ENCODE data around the gene MSI2.

MSI2 gene

DNA sequence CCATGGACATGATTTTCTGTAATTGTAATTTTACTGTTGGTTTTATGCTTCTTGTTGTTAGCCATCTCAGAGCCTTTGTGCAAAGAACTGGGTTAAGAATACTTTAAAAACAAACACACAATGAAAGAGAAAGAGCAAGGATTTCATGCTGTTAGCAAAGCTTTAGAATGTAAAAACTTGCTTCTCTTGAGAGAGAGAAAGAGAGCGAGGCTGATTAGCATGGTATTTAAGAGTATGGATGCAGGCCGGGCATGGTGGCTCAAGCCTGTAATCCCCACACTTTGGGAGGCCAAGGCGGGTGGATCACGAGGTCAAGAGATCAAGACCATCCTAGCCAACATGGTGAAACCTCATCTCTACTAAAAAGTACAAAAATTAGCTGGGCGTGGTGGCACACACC is 76.2 kb downstream of the MSI2 start:
- DNase-seq (ENCODE audit: insufficient read length, low spot score) (no peak), FAIRE-seq (no peak)
- TF ChIP-seq POLR2A (IDR thresholded peaks at IDR 0.05; ENCODE audit: low read depth, low read length), result no peak

GRCh38 chr17:57335195-57335792 is 79.0 kb downstream of the MSI2 start:
- no peak for TF ChIP-seq POLR2A (IDR thresholded peaks at IDR 0.05; ENCODE audit: low read depth, low read length)
- FAIRE-seq, result no peak
- no peak for DNase-seq (ENCODE audit: insufficient read length, low spot score)

DNA sequence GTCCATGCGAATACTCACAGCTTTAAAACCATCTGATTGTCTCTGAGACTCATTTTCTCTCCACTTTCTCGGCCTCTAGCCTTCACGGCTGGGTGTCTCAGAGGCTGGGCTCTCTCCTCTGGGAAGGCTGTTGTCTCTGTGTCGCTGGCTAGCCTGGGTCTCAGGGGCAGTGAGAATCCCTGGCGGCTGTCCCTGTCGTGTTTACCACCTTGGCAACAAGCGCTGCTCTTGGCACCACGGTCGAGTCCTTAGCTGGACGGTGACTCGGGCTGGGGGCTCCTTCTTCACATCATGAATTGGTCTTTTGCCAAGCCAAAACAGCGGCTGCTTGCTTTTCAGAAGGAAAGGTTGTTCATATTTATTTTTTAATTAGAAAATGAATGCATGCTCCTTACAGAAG is 81.1 kb downstream of the MSI2 start:
- DNase-seq (ENCODE audit: insufficient read length, low spot score) (no peak), FAIRE-seq (no peak)
- no peak for TF ChIP-seq POLR2A (IDR thresholded peaks at IDR 0.05; ENCODE audit: low read depth, low read length)

DNA sequence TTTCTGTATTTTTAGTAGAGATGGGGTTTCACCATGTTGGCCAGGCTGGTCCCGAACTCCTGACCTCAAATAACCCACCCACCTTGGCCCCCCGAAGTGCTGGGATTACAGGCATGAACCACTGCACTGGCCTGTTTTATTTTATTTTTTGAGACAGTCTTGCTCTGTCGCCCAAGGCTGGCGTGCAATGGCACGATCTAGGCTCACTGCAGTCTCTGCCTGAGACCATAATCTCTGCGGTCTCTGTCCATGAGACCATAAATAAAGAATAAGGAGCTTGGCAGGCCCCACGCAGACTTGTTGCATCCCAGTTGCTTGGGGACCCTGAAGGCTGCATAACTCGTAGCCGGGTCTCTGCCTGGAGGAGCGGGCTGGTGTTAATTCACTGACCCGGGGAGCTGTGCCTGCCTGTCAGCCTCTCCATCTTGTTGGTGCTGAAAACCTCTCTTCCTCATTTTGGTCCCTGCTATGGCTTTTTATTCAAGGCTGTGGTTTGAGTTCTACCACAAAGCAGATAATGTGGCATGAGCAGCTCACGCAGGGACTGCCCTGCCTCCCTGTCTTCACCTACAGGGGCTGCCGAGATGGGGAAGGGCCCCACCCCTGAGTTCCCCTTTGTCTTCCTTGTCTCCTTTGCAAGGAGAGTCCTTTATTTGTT is 82.1 kb downstream of the MSI2 start:
- FAIRE-seq, result no peak
- no peak for DNase-seq (ENCODE audit: insufficient read length, low spot score)
- no peak for TF ChIP-seq POLR2A (IDR thresholded peaks at IDR 0.05; ENCODE audit: low read depth, low read length)

DNA sequence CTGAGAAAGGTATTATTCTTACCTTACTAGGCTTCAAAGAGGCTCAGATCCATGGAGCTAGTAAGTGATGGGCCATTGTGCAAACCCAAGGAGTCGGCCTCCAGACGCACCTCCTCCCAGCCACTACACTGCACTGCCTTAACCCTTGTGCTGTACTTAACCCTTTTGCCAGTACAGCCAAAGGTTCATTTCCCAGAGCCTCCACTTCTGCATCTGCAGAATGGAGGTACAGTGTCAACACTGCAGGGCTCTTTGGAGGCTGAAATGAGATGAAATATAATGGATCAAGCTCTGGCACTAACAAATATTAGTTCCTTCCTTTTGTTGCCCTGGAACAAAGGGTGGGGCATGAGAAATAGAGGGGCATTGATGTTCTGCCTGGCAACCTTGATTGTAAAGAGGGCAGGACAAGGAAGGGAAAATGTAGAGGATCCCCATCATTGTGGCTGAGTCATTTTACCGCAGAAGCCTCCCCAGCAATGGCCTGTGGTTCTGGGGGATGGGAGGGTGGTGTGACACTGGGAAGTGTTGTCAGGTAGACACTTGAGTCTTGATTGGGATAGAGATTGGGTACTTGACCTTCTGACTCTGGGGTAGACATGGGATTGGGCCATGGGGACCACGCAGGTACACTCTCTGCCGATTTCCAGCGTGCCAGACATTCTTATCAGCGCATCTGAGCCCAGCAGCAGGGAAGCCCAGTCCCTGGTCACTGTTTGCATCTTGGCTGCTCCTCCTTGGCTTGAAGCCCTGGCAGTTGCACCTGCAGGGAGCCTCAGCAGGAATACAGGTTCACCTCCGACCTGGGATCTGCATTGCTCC is 84.0 kb downstream of the MSI2 start:
- DNase-seq (ENCODE audit: insufficient read length, low spot score), result no peak
- no peak for TF ChIP-seq POLR2A (IDR thresholded peaks at IDR 0.05; ENCODE audit: low read depth, low read length)

DNA sequence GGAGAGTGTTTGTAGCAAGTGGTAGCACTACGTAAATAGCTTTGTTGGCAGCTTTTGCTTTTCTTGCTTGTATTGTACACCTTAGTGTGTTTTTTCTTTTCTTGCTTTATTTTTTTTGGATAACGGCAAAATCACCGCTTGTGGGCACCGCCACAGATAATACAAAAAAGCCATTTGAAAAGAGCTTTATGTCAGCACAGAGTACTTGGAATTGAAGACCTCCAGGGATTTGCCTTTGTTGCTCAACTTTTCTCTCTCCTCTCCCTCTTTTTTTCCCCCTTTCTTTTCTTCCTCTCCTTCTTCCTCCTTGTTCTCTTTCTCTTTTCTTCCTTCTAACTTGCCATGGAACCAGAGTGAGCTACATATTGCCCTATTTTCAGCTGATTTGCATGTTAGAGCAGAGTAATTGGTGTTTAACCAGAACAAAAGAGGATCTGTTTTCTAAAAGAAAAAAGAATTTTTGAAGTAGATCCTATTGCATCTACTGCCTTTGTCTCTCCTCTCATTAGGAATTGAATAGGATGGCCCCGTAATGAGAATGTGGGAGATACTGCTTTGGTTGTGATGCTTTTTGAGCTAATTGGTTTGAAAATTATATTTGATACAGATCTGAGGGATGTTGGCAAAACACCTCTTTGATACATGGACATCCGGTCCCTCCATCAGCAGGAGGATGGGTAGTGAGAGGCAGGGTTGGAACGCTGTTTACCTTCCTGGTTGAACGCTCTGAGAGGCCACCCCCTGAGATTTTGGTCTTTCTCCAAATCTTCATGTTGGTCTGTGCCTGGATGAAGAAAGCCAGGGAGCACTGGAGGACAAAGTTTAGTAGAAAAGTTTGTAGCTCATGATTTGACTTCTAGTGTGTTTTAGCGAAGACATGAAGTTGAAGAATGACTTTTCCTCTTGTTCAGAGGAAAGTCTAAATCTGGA is 85.6 kb downstream of the MSI2 start:
- no peak for DNase-seq (ENCODE audit: insufficient read length, low spot score)
- FAIRE-seq, result no peak

More for the DNA sequence above, 84.0 kb downstream of the MSI2 start:
- FAIRE-seq, result no peak

GRCh38 chr17:57342963-57343589 is 86.8 kb downstream of the MSI2 start:
- FAIRE-seq (no peak), DNase-seq (ENCODE audit: insufficient read length, low spot score) (no peak)
- TF ChIP-seq POLR2A (IDR thresholded peaks at IDR 0.05; ENCODE audit: low read depth, low read length), result no peak

More for the DNA sequence above, 85.6 kb downstream of the MSI2 start:
- no peak for TF ChIP-seq POLR2A (IDR thresholded peaks at IDR 0.05; ENCODE audit: low read depth, low read length)

DNA sequence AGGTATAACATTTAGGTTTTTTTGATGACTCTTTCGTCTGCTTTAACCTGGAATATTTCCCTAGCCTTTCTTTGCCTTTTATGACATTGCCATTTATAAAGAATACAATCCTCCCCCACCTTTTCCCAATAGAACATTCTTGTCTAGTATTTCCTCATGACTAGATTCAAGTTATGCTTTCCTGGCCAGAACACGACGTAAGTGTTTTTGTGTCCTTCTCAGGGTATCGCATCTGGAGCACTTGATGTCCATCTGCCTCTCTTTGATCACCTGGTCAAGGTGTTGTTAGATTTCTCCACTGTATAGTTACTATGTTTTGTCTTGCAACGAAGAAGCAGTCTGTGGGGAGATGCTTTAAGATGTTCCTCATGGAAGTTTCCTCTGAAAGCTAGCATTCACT is 87.4 kb downstream of the MSI2 start:
- no peak for FAIRE-seq
- no peak for DNase-seq (ENCODE audit: insufficient read length, low spot score)
- no peak for TF ChIP-seq POLR2A (IDR thresholded peaks at IDR 0.05; ENCODE audit: low read depth, low read length)

- DNase-seq (ENCODE audit: insufficient read length, low spot score), result no peak
- FAIRE-seq, result no peak
- TF ChIP-seq POLR2A (IDR thresholded peaks at IDR 0.05; ENCODE audit: low read depth, low read length), result no peak
Measured at GRCh38 chr17:57344261-57344660, 87.9 kb downstream of the MSI2 start.

DNA sequence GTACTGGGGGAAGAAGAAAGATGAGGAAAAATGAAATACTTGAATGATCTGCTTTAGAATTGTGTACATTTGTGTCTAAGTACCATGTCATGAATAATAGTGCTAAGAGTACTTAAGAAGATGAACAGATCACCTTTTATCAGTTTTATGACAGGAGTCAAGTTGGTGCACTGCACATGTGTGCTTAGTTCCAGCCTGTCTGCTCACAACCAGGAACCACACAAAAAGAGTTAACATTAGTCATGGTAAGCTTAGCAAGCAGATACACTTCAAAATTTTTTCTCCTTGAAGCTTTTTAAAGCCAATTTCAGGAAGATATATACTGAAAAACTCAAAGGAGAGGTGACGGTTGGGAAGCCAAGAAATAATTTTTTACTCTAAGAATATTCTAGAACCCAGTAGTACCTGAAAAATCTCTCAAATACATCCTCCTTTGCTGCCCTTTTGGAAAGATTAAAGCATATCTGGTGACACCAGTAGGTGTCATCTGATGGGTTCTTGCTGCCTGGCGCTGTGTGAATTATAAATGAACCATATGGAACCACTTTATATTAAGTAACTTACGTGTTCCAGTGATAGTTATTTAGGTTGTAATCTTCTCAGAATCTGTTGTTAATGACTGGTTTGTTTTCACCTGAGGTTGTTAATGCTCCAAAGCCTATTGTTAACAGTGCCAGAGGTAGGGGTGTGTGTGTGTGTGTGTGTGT is 93.4 kb downstream of the MSI2 start:
- FAIRE-seq (no peak), DNase-seq (ENCODE audit: insufficient read length, low spot score) (no peak)
- TF ChIP-seq POLR2A (IDR thresholded peaks at IDR 0.05; ENCODE audit: low read depth, low read length), result no peak

GRCh38 chr17:57350266-57350665 is 93.9 kb downstream of the MSI2 start:
- DNase-seq (ENCODE audit: insufficient read length, low spot score) (no peak), FAIRE-seq (no peak)
- TF ChIP-seq POLR2A (IDR thresholded peaks at IDR 0.05; ENCODE audit: low read depth, low read length), result no peak

GRCh38 chr17:57352665-57353175 is 96.4 kb downstream of the MSI2 start:
- DNase-seq (ENCODE audit: insufficient read length, low spot score) (no peak), FAIRE-seq (no peak)
- TF ChIP-seq POLR2A (IDR thresholded peaks at IDR 0.05; ENCODE audit: low read depth, low read length), result no peak
